Activated naive CD8-positive, alpha-beta T cell treated with anti-CD3 and anti-CD28 coated beads, Interleukin-2, amount 10 ng/mL, durations not matched to agents 7 days and 5 days (primary cell): ENCODE data around the gene ORMDL1. TPM values are rescaled to one million over a fixed set of nuclear protein-coding genes. Genes with fewer than 3 reads are reported as not detected.
"Not testable (repeated sequence)": the region's sequence is repeated elsewhere in the genome, so short reads cannot be mapped to it uniquely, and the experiment has no call there.

Experiments
- ATAC-seq: fragments of 150-1000 bp; cut with Tn5 transposase; one replicate; pipeline ENCODE4 v1.10.0; 2021; ENCODE audit warnings: low read depth, moderate library complexity
- POLR2A ChIA-PET: fragments of 350-600 bp; sonication (Branson Sonifier 250); formaldehyde crosslinking; loops from one replicate; lab custom pipeline; 2021; ENCODE audit warnings: antibody characterized with exemption; lab: Charles Lee
- DNase-seq: peaks from one replicate; pipeline ENCODE4 v3.0.0; 2021
- H3K27ac Mint-ChIP-seq: one replicate; pipeline ENCODE4 v1.8.0; 2022; ENCODE audit warnings: mild to moderate bottlenecking, mixed read lengths
- H3K27me3 Mint-ChIP-seq: one replicate; pipeline ENCODE4 v1.8.0; 2022; ENCODE audit warnings: mild to moderate bottlenecking, moderate library complexity, mixed read lengths
- H3K36me3 Mint-ChIP-seq: one replicate; pipeline ENCODE4 v1.8.0; 2021; ENCODE audit warnings: mild to moderate bottlenecking, mixed read lengths
- H3K4me1 Mint-ChIP-seq: one replicate; pipeline ENCODE4 v1.8.0; 2021; ENCODE audit warnings: mixed read lengths
- H3K4me3 Mint-ChIP-seq: one replicate; pipeline ENCODE4 v1.8.0; 2022; ENCODE audit warnings: mild to moderate bottlenecking, moderate library complexity, mixed read lengths
- H3K9me3 Mint-ChIP-seq: one replicate; pipeline ENCODE4 v1.8.0; 2021; ENCODE audit warnings: mixed read lengths
- total RNA-seq, 2 experiments: library from RNA; stranded (reverse); gene quantifications; one replicate each; pipeline ENCODE4 v1.2.3, GENCODE V29; 2021

The ORMDL1 gene
- total RNA-seq, 2 experiments from 2014 or later, result 98.2 to 105 TPM

DNA sequence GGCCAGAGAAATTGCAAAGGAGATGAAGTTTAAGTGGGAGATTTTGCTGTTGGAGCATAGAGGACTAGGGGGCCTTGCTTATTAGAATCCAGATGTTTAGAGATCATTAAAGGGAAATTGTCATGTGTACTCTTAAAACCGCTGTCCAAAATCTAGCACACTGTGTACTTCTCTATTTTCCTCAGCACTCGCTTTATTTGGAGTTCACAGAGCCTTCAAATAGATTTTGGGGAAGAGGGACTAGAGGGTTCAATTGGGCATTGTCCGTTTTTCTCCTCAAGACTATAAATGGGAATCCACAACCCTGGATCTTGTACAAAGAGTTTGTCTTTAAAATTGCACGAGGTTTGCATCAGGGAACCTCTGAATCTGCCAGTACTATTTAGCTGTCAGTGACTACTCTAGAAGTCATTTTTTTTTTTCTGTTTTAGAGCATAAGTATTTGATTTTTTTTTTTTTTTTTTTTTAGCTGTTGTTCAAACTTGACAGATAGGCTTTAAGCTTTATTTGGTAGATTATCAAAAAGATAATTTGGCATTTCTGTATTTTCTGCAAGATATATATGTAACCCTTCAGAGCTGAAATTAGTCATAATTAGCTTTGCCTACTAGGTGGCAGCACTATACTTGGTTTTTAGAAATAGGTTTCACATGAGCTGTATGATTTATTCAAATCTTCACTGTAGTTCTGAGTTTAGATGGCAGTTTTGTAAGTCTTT is 14.3 kb upstream of the ORMDL1 start:
- Mint-ChIP-seq H3K27ac (no peak overlapping the region), H3K9me3 (no peaks in the 10 kb centered on the region), H3K27me3 (no peaks in the 10 kb centered on the region), H3K4me3 (no peak overlapping the region), H3K4me1 (no peaks in the 10 kb centered on the region), H3K36me3 (peaks cover 10% of the 10 kb centered on the region)
- DNase-seq, result no peak
- ATAC-seq, result peak; percentile 50
- POLR2A ChIA-PET, result interaction anchor here (0.9 kb wide), 1 partner anchor 10 kb away, joined by 5 read pairs; no protein-coding TSS in a partner anchor

DNA sequence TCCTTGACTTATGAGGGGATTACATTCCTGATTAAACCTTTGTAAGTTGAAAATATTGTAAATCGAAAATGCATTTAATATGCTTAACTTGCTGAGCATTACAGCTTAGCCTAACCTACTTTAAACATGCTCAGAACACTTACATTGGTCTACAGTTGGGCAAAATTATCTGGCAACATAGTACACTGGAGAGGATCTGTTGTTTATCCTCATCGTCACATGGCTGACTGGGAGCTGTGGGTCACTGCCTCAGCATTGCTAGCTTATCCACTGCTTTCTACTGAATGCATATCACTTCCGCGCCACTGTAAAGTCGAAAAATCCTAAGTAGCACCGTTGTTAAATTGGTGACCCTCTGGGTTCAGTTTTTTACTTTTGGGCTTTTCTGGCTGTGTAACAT is 13.8 kb upstream of the ORMDL1 start:
- no peaks in the 10 kb centered on the region for H3K4me1 Mint-ChIP-seq
- POLR2A ChIA-PET, result no interaction called here
- H3K9me3 Mint-ChIP-seq, result no peaks in the 10 kb centered on the region
- H3K36me3 Mint-ChIP-seq, result peaks cover 14% of the 10 kb centered on the region
- H3K27me3 Mint-ChIP-seq, result no peaks in the 10 kb centered on the region
- DNase-seq, result no peak
- no peak for ATAC-seq
- H3K27ac Mint-ChIP-seq, result no peak overlapping the region
- no peak overlapping the region for H3K4me3 Mint-ChIP-seq

DNA sequence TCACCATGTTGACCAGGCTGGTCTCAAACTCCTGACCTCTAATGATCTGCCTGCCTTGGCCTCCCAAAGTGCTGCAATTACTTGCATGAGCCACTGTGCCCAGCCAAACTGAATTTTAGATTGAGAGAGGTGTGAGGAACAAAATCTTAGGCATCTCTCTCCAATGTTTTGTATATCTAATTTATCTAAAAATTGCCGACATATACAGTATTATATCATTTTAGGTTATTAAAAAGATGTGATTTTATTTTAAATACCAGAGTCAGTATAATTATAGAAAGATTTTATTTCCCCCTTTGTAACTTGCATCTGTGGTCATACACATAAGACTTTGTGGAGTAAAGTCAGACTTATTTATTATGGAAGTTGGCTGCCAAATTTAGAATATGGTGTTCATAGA is 10.2 kb upstream of the ORMDL1 start:
- no peak overlapping the region for H3K4me3 Mint-ChIP-seq
- H3K36me3 Mint-ChIP-seq, result peaks cover 11% of the 10 kb centered on the region
- no peak overlapping the region for H3K27ac Mint-ChIP-seq
- POLR2A ChIA-PET, result no interaction called here
- DNase-seq, result no peak
- no peaks in the 10 kb centered on the region for H3K27me3 Mint-ChIP-seq
- ATAC-seq, result no peak
- peaks cover 9% of the 10 kb centered on the region for H3K4me1 Mint-ChIP-seq
- no peaks in the 10 kb centered on the region for H3K9me3 Mint-ChIP-seq

DNA sequence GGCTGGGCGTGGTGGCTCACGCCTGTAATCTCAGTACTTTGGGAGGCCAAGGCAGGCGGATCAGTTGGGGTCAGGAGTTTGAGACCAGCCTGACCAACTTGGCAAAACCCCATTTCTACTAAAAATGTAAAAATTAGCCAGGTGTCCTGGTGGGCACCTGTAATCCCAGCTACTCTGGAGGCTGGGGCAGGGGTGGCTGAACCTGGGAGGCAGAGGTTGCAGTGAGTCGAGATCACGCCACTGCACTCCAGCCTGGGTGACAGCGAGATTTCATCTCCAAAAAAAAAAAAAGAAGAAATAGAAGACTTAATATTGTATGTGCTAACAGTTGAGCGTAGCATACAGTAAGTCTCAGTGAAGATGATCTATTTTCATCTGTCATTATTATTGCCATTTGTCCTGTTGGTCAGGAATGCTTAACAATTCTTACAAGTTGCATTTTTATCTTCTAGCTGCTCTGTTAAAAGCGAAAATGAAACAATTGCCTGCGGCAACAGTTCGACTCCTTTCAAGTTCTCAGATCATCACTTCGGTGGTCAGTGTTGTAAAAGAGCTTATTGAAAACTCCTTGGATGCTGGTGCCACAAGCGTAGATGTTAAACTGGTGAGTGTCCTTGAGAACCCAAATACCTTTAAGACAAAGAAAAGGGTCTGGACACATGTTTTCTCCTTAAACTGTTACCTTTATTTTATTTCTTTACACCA is 7.4 kb upstream of the ORMDL1 start:
- ATAC-seq (no peak), DNase-seq (no peak)
- Mint-ChIP-seq H3K36me3 (peaks cover 18% of the 10 kb centered on the region), H3K27ac (peak overlapping the region; percentile 42), H3K9me3 (no peaks in the 10 kb centered on the region), H3K4me1 (peaks cover 16% of the 10 kb centered on the region), H3K27me3 (no peaks in the 10 kb centered on the region), H3K4me3 (peak overlapping the region; percentile 19)
- POLR2A ChIA-PET, result no interaction called here

- POLR2A ChIA-PET, result interaction anchor here (1.1 to 2.4 kb wide), 4 partner anchors 16 to 624 kb away, joined by 3 to 42 read pairs (median 6); partner anchors contain the start of gene OSGEPL1
- H3K36me3 Mint-ChIP-seq, result peaks cover 34% of the 10 kb centered on the region
- peak overlapping the region; percentile 94 for H3K4me3 Mint-ChIP-seq
- peak overlapping the region; percentile 91 for H3K27ac Mint-ChIP-seq
- H3K9me3 Mint-ChIP-seq, result no peaks in the 10 kb centered on the region
- ATAC-seq, result no peak
- H3K4me1 Mint-ChIP-seq, result peaks cover 45% of the 10 kb centered on the region
- H3K27me3 Mint-ChIP-seq, result no peaks in the 10 kb centered on the region
- no peak for DNase-seq
Measured at GRCh38 chr2:189783451-189783926, 650 bp downstream of the ORMDL1 start.

GRCh38 chr2:189782221-189782671 is 1.9 kb downstream of the ORMDL1 start:
- POLR2A ChIA-PET, result interaction anchor here (1.1 to 2.4 kb wide), 3 partner anchors 14 to 20 kb away, joined by 3 to 42 read pairs (median 10); partner anchors contain the start of gene OSGEPL1
- H3K9me3 Mint-ChIP-seq, result no peaks in the 10 kb centered on the region
- ATAC-seq (no peak), DNase-seq (no peak)
- peaks cover 39% of the 10 kb centered on the region for H3K4me1 Mint-ChIP-seq
- H3K4me3 Mint-ChIP-seq, result peak overlapping the region; percentile 94
- no peaks in the 10 kb centered on the region for H3K27me3 Mint-ChIP-seq
- peak overlapping the region; percentile 65 for H3K27ac Mint-ChIP-seq
- peaks cover 32% of the 10 kb centered on the region for H3K36me3 Mint-ChIP-seq

GRCh38 chr2:189772212-189772611 is 11.9 kb downstream of the ORMDL1 start:
- Mint-ChIP-seq H3K9me3 (no peaks in the 10 kb centered on the region), H3K4me3 (no peak overlapping the region), H3K36me3 (peaks cover 23% of the 10 kb centered on the region), H3K27ac (no peak overlapping the region), H3K4me1 (peaks cover 2% of the 10 kb centered on the region), H3K27me3 (no peaks in the 10 kb centered on the region)
- no peak for DNase-seq
- POLR2A ChIA-PET, result interaction anchor here (0.7 kb wide), 1 partner anchor 10 kb away, joined by 3 read pairs; the partner anchor contains the start of gene OSGEPL1
- ATAC-seq, result no peak

- H3K9me3 Mint-ChIP-seq, result no peaks in the 10 kb centered on the region
- H3K4me1 Mint-ChIP-seq, result no peaks in the 10 kb centered on the region
- no peak overlapping the region for H3K27ac Mint-ChIP-seq
- peaks cover 23% of the 10 kb centered on the region for H3K36me3 Mint-ChIP-seq
- ATAC-seq (no peak), DNase-seq (no peak)
- H3K4me3 Mint-ChIP-seq, result no peak overlapping the region
- H3K27me3 Mint-ChIP-seq, result no peaks in the 10 kb centered on the region
- POLR2A ChIA-PET, result no interaction called here
Measured at GRCh38 chr2:189770590-189771322, 13.4 kb downstream of the ORMDL1 start.

DNA sequence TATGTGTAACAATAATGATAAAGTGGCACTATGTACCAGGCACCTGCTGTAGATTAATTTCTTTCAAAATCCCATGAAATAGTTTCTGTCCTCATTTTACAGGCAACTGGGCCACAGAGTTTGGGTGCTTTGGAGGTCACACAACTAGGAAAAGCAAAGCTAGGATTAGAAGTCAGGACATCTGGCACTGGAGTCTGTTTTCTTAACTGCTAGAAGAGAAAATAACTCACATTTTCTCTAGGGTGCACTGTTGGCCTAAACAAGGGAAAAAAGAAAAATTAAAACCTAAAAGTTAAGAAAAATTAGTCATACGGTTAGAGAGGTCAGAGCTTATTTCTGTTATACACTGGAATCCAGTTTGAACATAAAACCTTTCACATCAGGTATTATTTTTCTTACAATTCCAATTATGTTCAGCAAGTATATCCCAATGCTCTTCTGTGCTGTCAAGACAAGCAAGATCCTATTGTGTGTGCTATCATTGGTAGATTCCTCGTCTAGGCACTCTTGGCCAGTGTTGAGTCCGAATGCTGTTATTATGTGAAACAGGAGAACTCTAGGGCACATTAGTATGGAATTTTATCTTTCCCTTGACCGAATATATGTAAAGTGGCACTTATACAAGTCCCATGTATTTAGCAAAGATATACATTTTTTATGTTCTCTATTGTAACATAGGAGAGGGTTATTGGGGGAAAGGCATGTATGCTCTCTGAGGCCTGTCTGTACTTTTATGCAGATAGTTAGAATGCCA is 20.1 kb downstream of the ORMDL1 start:
- no peak for DNase-seq
- peak overlapping the region; percentile 22 for H3K4me3 Mint-ChIP-seq
- peaks cover 15% of the 10 kb centered on the region for H3K36me3 Mint-ChIP-seq
- H3K27me3 Mint-ChIP-seq, result no peaks in the 10 kb centered on the region
- H3K27ac Mint-ChIP-seq, result peak overlapping the region; percentile 38
- POLR2A ChIA-PET, result interaction anchor here (1.6 kb wide), 1 partner anchor 19 kb away, joined by 10 read pairs; the partner anchor contains the start of genes ORMDL1 and PMS1
- no peak for ATAC-seq
- peaks cover 11% of the 10 kb centered on the region for H3K4me1 Mint-ChIP-seq
- H3K9me3 Mint-ChIP-seq, result no peaks in the 10 kb centered on the region

GRCh38 chr2:189762551-189763298 is 21.4 kb downstream of the ORMDL1 start, which contains the start of gene OSGEPL1:
TSS of gene OSGEPL1 (minus strand) at chr2:189762792. CDS start at chr2:189761640, 1,152 bp downstream.
- no peaks in the 10 kb centered on the region for H3K9me3 Mint-ChIP-seq
- DNase-seq (peak; percentile 87), ATAC-seq (peak; percentile 96)
- H3K4me3 Mint-ChIP-seq, result peak within 1 kb of the TSS; percentile 88
- peak within 1 kb of the TSS; percentile 98 for H3K27ac Mint-ChIP-seq
- H3K27me3 Mint-ChIP-seq, result no peaks in the 10 kb centered on the region
- H3K36me3 Mint-ChIP-seq, result peaks cover 17% of the 10 kb centered on the region
- POLR2A ChIA-PET, result interaction anchor here (0.7 to 2.3 kb wide), 14 partner anchors 9 to 653 kb away, joined by 3 to 42 read pairs (median 4); partner anchors contain the start of genes ASNSD1, ORMDL1, PMS1 and SLC40A1
- H3K4me1 Mint-ChIP-seq, result peaks cover 11% of the 10 kb centered on the region

DNA sequence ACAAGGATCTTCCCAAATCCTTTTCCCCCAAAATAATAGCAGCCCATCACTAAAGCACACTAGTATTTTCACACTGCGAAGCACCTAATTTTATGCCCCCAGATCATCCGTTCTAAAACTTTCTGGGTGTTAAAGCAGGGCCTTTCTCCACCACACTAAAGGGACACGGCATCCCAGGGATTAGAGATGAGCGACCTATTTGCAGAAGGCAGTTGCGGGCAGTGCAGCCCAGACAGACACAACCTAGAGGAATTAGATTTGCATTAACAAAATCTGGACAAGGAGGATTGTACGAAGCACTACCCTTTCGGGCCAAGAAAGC is 21.9 kb downstream of the ORMDL1 start:
- H3K4me1 Mint-ChIP-seq, result peaks cover 11% of the 10 kb centered on the region
- no peak for ATAC-seq
- no peak for DNase-seq
- POLR2A ChIA-PET, result interaction anchor here (0.8 to 2.3 kb wide), 12 partner anchors 10 to 321 kb away, joined by 3 to 42 read pairs (median 4); partner anchors contain the start of genes ASNSD1, ORMDL1, PMS1 and SLC40A1
- H3K4me3 Mint-ChIP-seq, result peak overlapping the region; percentile 88
- H3K27me3 Mint-ChIP-seq, result no peaks in the 10 kb centered on the region
- no peaks in the 10 kb centered on the region for H3K9me3 Mint-ChIP-seq
- peak overlapping the region; percentile 98 for H3K27ac Mint-ChIP-seq
- peaks cover 17% of the 10 kb centered on the region for H3K36me3 Mint-ChIP-seq

- Mint-ChIP-seq H3K36me3 (peaks cover 10% of the 10 kb centered on the region), H3K4me1 (peaks cover 11% of the 10 kb centered on the region)
- DNase-seq, H3K9me3 Mint-ChIP-seq, H3K4me3 Mint-ChIP-seq, ATAC-seq, H3K27me3 Mint-ChIP-seq, POLR2A ChIA-PET, H3K27ac Mint-ChIP-seq: not testable (repeated sequence)
Measured at GRCh38 chr2:189760154-189760553, 24.0 kb downstream of the ORMDL1 start.
